Activated CD4-positive, alpha-beta T cell treated with anti-CD3 and anti-CD28 coated beads, Interleukin-2, amount 50 U/mL, for 48 hours (primary cell): Measurements from ENCODE around the gene BTBD9.
A peak's percentile ranks its signal among the peaks of the same experiment; 100 is the strongest.

ENCODE experiments used
- DNase-seq, 2 experiments: peaks; one replicate each; pipeline ENCODE4 v3.0.0-alpha.2; 2020

Gene BTBD9

GRCh38 chr6:38639498-38640215 is at the start of gene BTBD9:
Gene BTBD9, minus strand, starts transcription at chr6:38639929.
- peak; percentile 79 to 82 for DNase-seq

GRCh38 chr6:38688579-38689087 is 48.9 kb upstream of the BTBD9 start:
- no peak for DNase-seq

- no peak for DNase-seq
Observed at GRCh38 chr6:38687549-38687948, 47.8 kb upstream of the BTBD9 start.

GRCh38 chr6:38687043-38687353 is 47.3 kb upstream of the BTBD9 start:
- no peak for DNase-seq

GRCh38 chr6:38686270-38687042 is 46.7 kb upstream of the BTBD9 start:
- no peak for DNase-seq

GRCh38 chr6:38684904-38685303 is 45.2 kb upstream of the BTBD9 start:
- DNase-seq = no peak

GRCh38 chr6:38684237-38684636 is 44.5 kb upstream of the BTBD9 start:
- no peak for DNase-seq

GRCh38 chr6:38681850-38682249 is 42.1 kb upstream of the BTBD9 start:
- DNase-seq = no peak

- no peak for DNase-seq
Observed at GRCh38 chr6:38679668-38680067, 39.9 kb upstream of the BTBD9 start.

GRCh38 chr6:38678178-38678760 is 38.5 kb upstream of the BTBD9 start:
- no peak for DNase-seq

GRCh38 chr6:38676974-38677544 is 37.3 kb upstream of the BTBD9 start:
- no peak for DNase-seq

- no peak for DNase-seq
Observed at GRCh38 chr6:38676236-38676973, 36.7 kb upstream of the BTBD9 start.

- DNase-seq = peak; percentile 17 to 35
Observed at GRCh38 chr6:38673397-38674165, 33.9 kb upstream of the BTBD9 start.

- peak; percentile 12 to 26 for DNase-seq
Observed at GRCh38 chr6:38671885-38672467, 32.2 kb upstream of the BTBD9 start.

GRCh38 chr6:38658418-38659167 is 18.9 kb upstream of the BTBD9 start:
- DNase-seq = no peak

- no peak for DNase-seq
Observed at GRCh38 chr6:38656896-38657295, 17.2 kb upstream of the BTBD9 start.

GRCh38 chr6:38654263-38654662 is 14.5 kb upstream of the BTBD9 start:
- no peak for DNase-seq

GRCh38 chr6:38651121-38651784 is 11.5 kb upstream of the BTBD9 start:
- no peak for DNase-seq

GRCh38 chr6:38650207-38650752 is 10.6 kb upstream of the BTBD9 start:
- no peak for DNase-seq

GRCh38 chr6:38649744-38650143 is 10.0 kb upstream of the BTBD9 start:
- no peak for DNase-seq
